HepG2 (cell line): ENCODE measurements around the gene C20orf204. TPM values are rescaled to one million over a fixed set of nuclear protein-coding genes. Genes with fewer than 3 reads are reported as not detected.

ENCODE experiments used
- BATF2 ChIP-seq: sonication (generic); formaldehyde crosslinking; IDR thresholded peaks from 2 replicates; pipeline ENCODE4 v1.8.0; 2022; ENCODE audit warnings: mild to moderate bottlenecking, missing genetic modification reagents, moderate library complexity
- BRD4 ChIP-seq: sonication (generic); formaldehyde crosslinking; IDR thresholded peaks from 2 replicates; pipeline ENCODE4 v1.4.0; 2020; ENCODE audit warnings: missing genetic modification reagents
- CREB3 ChIP-seq: sonication (generic); formaldehyde crosslinking; IDR thresholded peaks from 2 replicates; pipeline ENCODE4 v1.5.0; 2020; ENCODE audit warnings: missing genetic modification reagents
- CTCF ChIP-seq: sonication (generic); formaldehyde crosslinking; IDR thresholded peaks from 2 replicates; pipeline ENCODE4 v1.5.0; 2020; ENCODE audit warnings: mild to moderate bottlenecking, missing genetic modification reagents, moderate library complexity
- HMGXB4 ChIP-seq, 2 experiments: sonication (generic) in 1 of 2; formaldehyde crosslinking in 1 of 2; IDR thresholded peaks; 2 replicates each; pipeline versions ENCODE4 v1.4.0 to v1.6.1; 2018 to 2020; ENCODE audit warnings: missing genetic modification reagents in 2 of 2, borderline replicate concordance in 1 of 2, low read depth in 1 of 2, mild to moderate bottlenecking in 1 of 2, missing biosample characterization in 1 of 2
- NR2C2 ChIP-seq: sonication (generic); formaldehyde crosslinking; IDR thresholded peaks from 2 replicates; pipeline ENCODE4 v1.4.0; 2020; ENCODE audit warnings: missing genetic modification reagents, mild to moderate bottlenecking, moderate library complexity, borderline replicate concordance
- PRDM10 ChIP-seq: sonication (generic); formaldehyde crosslinking; IDR thresholded peaks from 2 replicates; pipeline ENCODE4 v1.4.0; 2020; ENCODE audit warnings: low read depth, missing genetic modification reagents
- RFXAP ChIP-seq: sonication (generic); formaldehyde crosslinking; IDR thresholded peaks from 2 replicates; pipeline ENCODE4 v1.4.0; 2020; ENCODE audit warnings: missing genetic modification reagents, borderline replicate concordance
- SMAD3 ChIP-seq: sonication (generic); formaldehyde crosslinking; IDR thresholded peaks from 2 replicates; pipeline ENCODE4 v1.4.0; 2020; ENCODE audit warnings: missing genetic modification reagents
- XRCC5 ChIP-seq: fragments of 200-400 bp; formaldehyde crosslinking; optimal IDR thresholded peaks from 2 replicates; pipeline ENCODE3; 2017; ENCODE audit warnings: mild to moderate bottlenecking, low read length
- ZBTB14 ChIP-seq: sonication (generic); formaldehyde crosslinking; IDR thresholded peaks from 2 replicates; pipeline ENCODE4 v1.4.0; 2020; ENCODE audit warnings: missing genetic modification reagents
- ZNF343 ChIP-seq: sonication (generic); formaldehyde crosslinking; IDR thresholded peaks from 2 replicates; pipeline ENCODE4 v1.4.0; 2020; ENCODE audit warnings: mild to moderate bottlenecking, missing genetic modification reagents
- ZNF430 ChIP-seq: sonication (generic); formaldehyde crosslinking; IDR thresholded peaks from 2 replicates; pipeline ENCODE4 v1.9.0; 2021; ENCODE audit warnings: mild to moderate bottlenecking, missing genetic modification reagents
- ZNF503 ChIP-seq: sonication (generic); formaldehyde crosslinking; IDR thresholded peaks from 2 replicates; pipeline ENCODE4 v1.4.0; 2020; ENCODE audit warnings: missing genetic modification reagents
- ZNF761 ChIP-seq: sonication (generic); formaldehyde crosslinking; conservative IDR thresholded peaks from 2 replicates; pipeline ENCODE4 v1.4.0; 2020; ENCODE audit warnings: mild to moderate bottlenecking, missing genetic modification reagents
- ZNF878 ChIP-seq: sonication (generic); formaldehyde crosslinking; IDR thresholded peaks from 2 replicates; pipeline ENCODE4 v1.8.1; 2023; ENCODE audit warnings: mild to moderate bottlenecking, missing genetic modification reagents, moderate library complexity
- polyA plus RNA-seq, 8 experiments: library from polyadenylated mRNA; depleted of rRNA in 3 of 8; stranded (reverse) in 7 of 8; unstranded in 1 of 8; fragments of >200 nt; fragmentation: Illumina TruSeq in 4 of 8; extraction: Trizol in 4 of 8; gene quantifications; 2 replicates each; pipeline versions ENCODE4 v1.2.1 to v1.2.3, GENCODE V29; 2011 to 2016; ENCODE audit warnings: low read depth in 4 of 8, missing spikeins in 1 of 8, mixed read lengths in 1 of 8; ENCODE audit not compliant: insufficient read depth in 1 of 8
- total RNA-seq, 5 experiments: library from RNA; depleted of rRNA; stranded (reverse); fragments of >200 nt; fragmentation: Illumina TruSeq; extraction: Trizol; gene quantifications; 2 replicates each; pipeline ENCODE4 v1.2.3, GENCODE V29; 2016; ENCODE audit warnings: low read depth in 1 of 5

C20orf204 gene
- total and polyA plus RNA-seq, 2 of the 13 experiments (the other 11 are each of a cell fraction or from before 2014, with no cell fraction given): 22.1 to 80.0 TPM

GRCh38 chr20:64041781-64042053 is 5.7 kb downstream of the C20orf204 start (continued):
- TF ChIP-seq ZNF761 (CRISPR knock-in tag) (0 out of 2 replicates have a peak, but pooled peaks have one; percentile 54), CTCF (peak; percentile 19; the same call in 1 of the 2 replicates), XRCC5 (peak; percentile 60), ZNF878 (CRISPR knock-in tag) (0 out of 2 replicates have a peak, but pooled peaks have one; percentile 4), ZNF430 (CRISPR knock-in tag) (peak; percentile 10; the same call in 1 of the 2 replicates), PRDM10 (CRISPR knock-in tag) (no peak), NR2C2 (CRISPR knock-in tag) (peak; percentile 21; the same call in 1 of the 2 replicates), RFXAP (CRISPR knock-in tag) (no peak), BATF2 (CRISPR knock-in tag) (0 out of 2 replicates have a peak, but pooled peaks have one; percentile 60), HMGXB4 (CRISPR knock-in tag; IDR thresholded peaks at IDR 0.05; ENCODE audit: borderline replicate concordance in 1 of 2, low read depth in 1 of 2) (0 out of 4 replicates have a peak, but pooled peaks of 1 of the 2 experiments have one; percentile 55), ZNF343 (0 out of 2 replicates have a peak, but pooled peaks have one; percentile 6), ZBTB14 (CRISPR knock-in tag) (0 out of 2 replicates have a peak, but pooled peaks have one; percentile 2), BRD4 (CRISPR knock-in tag) (0 out of 2 replicates have a peak, but pooled peaks have one; percentile 60), CREB3 (CRISPR knock-in tag) (0 out of 2 replicates have a peak, but pooled peaks have one; percentile 5), SMAD3 (no peak), ZNF503 (CRISPR knock-in tag) (peak; percentile 5; the same call in 1 of the 2 replicates)
